HT-29 (cell line): Measurements from ENCODE around the gene ICAM3. TPM values are rescaled to one million over a fixed set of nuclear protein-coding genes. Genes with fewer than 3 reads are reported as not detected.
A peak's percentile ranks its signal among the peaks of the same experiment; 100 is the strongest.

Experiments
- DNase-seq: peaks from one replicate; pipeline ENCODE4 v3.0.0-alpha.2; 2015; ENCODE audit warnings: low spot score
- total RNA-seq: library from RNA; depleted of rRNA; stranded (reverse); fragments of >200 nt; shearing (Covaris generic); gene quantifications from 2 replicates; pipeline ENCODE4 v1.2.3, GENCODE V29; 2014

ICAM3 gene
- total RNA-seq, 1 experiment from 2014 or later, result 18.2 TPM

DNA sequence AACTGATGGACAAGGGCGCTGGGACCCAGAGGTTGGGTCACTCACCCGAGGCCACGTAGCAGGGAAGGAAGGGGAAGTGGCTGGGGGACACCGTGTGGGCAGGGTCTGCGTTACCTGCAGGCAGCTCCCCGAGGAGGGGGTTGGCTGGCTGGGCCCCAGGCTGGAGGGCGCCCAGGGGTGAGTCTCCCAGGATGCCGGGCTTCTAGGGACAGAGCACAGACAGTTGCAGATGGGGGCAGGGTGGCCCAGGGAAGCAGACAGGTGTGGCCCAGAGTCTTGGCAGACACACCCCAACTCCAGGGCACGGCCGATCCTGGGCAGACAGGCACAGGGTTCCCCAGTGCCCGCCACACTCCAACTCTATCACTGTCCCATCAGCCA, 18.0 kb downstream of the ICAM3 start:
- DNase-seq, result no peak

DNA sequence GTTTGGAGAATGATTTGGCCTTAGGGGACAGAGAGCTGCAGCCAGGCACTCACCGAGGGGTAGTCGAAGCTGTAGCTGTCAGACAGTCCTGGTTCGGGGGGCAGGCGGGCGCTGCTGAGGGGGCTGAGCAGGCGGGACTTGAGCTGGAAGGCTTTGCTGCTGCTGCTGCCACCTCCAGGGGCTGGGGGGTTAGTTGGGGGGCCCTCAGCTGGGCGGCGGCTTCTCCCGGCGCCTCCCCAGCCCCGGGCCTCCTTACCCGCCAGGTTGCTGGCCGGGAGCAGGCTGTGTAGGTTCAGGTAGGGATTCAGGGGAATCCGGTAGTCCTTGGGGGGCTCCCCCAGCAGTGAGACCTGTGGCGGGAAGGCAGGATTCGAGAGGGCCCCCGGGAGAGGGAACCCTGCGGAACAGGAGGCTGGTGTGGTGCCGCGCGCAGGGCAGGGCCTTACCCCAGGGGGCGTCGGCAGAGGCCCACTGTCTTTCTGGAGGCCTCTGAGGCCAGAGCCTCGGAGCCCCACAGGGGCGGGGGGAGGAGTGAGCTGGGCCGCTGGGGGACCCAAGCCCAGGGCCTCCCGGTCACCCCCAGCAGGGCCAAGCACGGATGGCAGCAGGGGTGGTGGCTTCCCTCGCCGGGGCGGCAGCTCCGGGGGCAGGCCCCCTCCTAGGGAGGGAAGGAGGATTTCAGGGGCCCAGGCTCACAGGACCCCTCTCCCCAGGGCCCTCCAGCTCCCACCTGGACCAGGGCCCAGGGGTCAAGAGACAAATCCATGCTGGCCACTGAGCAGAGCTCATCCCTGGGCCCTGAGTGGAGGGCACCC, 18.6 kb downstream of the ICAM3 start:
- DNase-seq, result no peak

- DNase-seq, result no peak
Measured at GRCh38 chr19:10318807-10319682, 20.4 kb downstream of the ICAM3 start.

GRCh38 chr19:10317857-10318462, 21.5 kb downstream of the ICAM3 start:
- DNase-seq, result no peak

- DNase-seq, result no peak
Measured at GRCh38 chr19:10317045-10317856, 22.2 kb downstream of the ICAM3 start.

DNA sequence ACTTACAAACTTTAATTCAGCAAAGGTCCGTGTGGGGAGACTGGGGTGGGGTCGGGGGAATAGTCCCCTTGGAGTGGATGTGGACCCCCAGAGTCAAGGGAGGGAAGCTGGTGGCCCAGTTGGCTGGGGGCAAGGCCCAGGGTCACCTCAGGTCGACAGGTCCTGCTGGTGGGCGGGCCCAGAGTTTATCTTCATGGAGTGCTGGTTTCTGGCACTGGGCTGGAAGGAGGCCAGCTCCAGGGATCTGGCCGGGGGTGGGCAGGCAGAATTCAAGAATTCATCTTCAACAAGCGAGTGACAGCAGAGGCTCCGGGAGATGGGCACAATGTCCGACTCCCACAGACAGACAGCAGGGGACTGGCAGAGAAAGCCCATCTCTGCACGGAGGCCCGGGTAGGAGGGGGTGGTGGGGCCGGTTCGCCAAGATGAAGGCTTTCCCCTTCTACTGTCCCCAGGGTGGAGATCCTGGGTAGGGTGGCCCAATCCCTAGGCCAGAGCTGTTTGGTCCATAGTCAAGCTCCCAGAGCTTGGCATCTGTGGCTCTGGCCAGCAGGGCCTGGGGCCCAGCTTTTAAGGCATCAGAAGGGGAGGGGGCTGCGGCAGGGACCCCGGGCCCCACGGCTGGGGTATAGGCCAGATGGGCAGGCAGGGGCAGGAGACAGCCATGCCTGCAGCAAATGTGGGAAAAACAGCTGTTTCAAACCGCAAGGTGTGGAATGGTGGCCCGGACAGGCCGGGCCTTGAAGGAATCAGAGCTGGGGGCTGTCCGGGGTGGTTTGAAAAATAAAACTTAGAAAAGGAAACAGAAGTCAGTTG, 23.0 kb downstream of the ICAM3 start:
- no peak for DNase-seq

GRCh38 chr19:10315335-10316214, 23.8 kb downstream of the ICAM3 start, which contains the start of gene FDX2:
Gene FDX2 (minus strand): TSS chr19:10316015. CDS start chr19:10315996, 19 bp downstream.
- peak; percentile 82 for DNase-seq

GRCh38 chr19:10309423-10309822, 30.0 kb downstream of the ICAM3 start, which contains the start of gene ZGLP1:
Gene ZGLP1 (minus strand): TSS chr19:10309815.
- DNase-seq, result no peak

DNA sequence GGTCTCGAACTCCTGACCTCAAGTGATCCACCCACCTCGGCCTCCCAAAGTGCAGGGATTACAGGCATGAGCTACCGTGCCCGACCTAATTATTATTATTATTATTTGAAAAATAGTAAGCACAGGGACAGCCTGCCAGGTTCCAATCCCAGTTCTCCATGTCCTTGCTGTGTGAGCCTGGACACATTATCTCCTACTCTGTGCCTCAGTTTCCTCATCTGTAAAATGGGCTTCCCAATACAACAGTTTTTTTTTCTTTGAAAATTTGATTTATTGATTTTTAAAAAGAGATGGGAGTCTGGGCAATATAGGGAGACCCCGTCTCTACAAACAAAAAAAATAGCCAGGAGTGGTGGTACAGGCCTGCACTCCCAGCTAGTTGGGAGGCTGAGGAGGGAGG, 33.1 kb downstream of the ICAM3 start:
- DNase-seq, result no peak

- DNase-seq, result no peak
Measured at GRCh38 chr19:10305139-10305806, 34.2 kb downstream of the ICAM3 start.

- DNase-seq, result no peak
Measured at GRCh38 chr19:10299545-10300458, 39.6 kb downstream of the ICAM3 start.

DNA sequence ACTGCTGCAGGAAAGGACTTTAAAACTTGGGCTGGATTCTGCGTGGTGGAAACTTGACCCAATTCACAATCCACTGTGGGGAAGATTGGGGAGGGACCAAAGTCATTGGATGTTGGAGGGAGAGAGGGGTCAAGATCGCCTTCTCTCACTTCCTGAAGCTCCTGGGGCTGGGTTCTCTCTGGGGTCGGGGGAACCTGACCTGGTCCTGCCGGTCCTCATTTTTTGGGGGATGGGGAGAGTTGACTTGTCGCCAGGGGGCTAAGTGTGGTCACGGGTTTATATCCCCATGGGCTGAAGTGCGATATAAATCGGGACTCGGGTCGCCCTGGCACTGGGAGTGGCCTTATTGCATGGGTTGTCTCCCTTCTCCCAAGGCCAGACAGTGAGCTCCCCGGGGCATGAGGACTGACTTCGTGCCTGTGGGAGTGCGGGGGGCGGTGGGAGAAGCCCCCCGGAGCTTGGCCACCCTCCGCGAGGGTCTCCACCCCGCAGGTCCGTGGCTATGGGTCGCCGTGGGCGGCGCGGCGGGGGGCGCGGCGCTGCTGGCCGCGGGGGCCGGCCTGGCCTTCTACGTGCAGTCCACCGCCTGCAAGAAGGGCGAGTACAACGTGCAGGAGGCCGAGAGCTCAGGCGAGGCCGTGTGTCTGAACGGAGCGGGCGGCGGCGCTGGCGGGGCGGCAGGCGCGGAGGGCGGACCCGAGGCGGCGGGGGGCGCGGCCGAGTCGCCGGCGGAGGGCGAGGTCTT, 43.4 kb downstream of the ICAM3 start:
- no peak for DNase-seq

- DNase-seq, result no peak
Measured at GRCh38 chr19:10295305-10295846, 44.0 kb downstream of the ICAM3 start.

DNA sequence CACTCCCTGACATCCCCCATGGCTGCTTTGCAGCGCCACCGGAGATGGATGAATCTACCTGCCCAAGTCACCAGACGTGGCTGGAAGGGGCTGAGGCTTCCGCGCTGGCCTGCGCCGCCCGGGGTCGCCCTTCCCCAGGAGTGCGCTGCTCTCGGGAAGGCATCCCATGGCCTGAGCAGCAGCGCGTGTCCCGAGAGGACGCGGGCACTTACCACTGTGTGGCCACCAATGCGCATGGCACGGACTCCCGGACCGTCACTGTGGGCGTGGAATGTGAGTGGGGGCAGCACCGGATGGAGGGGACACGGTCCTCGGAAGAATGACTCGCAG, 45.1 kb downstream of the ICAM3 start:
- DNase-seq, result no peak

GRCh38 chr19:10293637-10294367, 45.6 kb downstream of the ICAM3 start:
- DNase-seq, result no peak
